HUDEP-2 (cell line): ENCODE data around the gene TRIM29.

Experiments
- DNase-seq, 76 experiments: peaks; one replicate each; lab custom pipeline; 2025; ENCODE audit not compliant: unreplicated experiment in 76 of 76; lab: John Stamatoyannopoulos, UW

Gene TRIM29

DNA sequence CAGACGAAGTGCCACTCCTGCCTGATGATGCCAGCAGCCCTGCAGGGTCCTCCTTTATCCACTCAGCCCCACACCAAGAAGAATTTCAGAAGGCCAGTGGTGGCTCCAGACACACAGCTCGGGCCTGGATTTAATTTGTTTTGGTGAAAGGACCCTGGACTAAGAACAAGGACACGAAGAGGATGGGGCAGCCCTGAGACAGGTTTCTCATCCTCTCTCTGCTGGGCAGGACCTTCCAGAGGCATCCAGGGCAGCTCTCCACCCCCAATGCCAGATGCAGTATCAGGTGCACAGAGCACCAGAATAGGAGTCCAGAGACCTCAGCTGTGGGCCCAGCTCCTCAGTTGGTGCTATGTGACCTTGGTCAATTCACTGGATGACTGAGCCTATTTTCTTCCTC is 72.0 kb downstream of the TRIM29 start:
- DNase-seq, result no peak

- no peak for DNase-seq
These were observed 72.7 kb downstream of the TRIM29 start for GRCh38 chr11:120065176-120065575.

DNA sequence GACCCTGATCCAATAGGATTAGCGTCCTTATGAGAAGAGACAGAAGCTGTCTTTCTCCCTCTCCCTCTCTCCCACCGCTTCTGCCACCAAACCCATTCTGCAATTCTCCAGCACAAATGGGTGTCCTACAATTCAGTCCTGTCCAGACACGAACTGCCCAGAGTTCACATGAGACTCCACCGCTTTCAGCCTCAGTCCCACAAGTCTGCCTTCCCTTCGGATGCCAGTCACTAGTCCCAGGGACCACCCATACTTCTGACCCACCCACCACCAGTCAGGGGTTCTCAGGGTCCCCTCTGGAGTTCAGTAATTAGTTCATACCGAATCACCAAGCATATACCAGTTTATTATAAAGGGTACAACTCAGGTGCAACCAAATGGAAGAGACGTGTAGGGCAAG is 73.6 kb downstream of the TRIM29 start:
- no peak for DNase-seq

GRCh38 chr11:120063686-120064340 is 74.1 kb downstream of the TRIM29 start:
- DNase-seq, result no peak

GRCh38 chr11:120062561-120062930 is 75.4 kb downstream of the TRIM29 start:
- no peak for DNase-seq

DNA sequence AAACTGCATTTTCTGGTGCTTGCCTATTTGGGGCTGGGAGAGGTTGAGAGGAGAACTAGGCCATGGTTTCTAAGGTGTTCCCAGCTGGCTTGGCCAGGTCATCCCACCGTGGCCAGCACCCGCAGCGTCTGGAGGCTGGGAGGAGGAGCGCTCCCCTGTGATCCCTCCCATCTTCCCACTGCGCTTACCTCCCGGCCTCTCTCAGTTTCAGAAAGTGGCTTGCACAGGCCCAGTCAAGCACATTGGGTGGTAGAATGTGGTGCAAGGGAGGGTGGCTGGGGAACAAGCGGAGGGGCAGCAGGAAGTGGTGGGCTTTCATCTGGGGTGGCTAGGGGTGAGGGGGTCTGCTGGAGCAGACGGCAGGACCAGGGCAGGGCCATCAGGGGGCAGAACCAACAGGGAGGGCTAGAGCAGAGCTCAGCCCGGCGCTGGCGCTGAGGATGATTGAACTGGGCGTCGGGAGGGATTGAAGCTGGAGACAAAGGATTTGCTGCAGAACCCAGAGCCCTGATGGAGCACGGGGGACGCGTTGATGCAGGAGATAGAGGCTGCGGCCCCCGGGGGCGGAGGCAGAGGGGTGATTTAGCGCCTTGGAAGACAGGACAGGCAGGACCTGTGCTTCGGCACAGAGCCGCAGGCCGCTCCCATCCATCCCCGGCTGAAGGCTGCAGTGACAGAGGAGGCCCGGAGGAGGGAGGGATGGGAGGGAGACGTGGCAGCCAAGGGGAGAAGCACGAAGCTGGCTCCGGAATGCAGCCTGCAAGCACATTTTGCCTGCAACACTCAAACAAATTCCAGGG is 76.0 kb downstream of the TRIM29 start:
- DNase-seq, result no peak
